SK-N-SH treated with all-trans-retinoic acid at 6 μM for 48 hours (cell line): ENCODE measurements around the gene USP35.

ENCODE experiments used
- ATAC-seq: fragments of 200-7000 bp; cut with Tn5 transposase; 3 replicates; pipeline ENCODE4 v1.9.1; 2020; ENCODE audit warnings: mild to moderate bottlenecking, moderate library complexity
- ARNTL ChIP-seq: fragments of 450-650 bp; formaldehyde crosslinking; IDR thresholded peaks from 2 replicates; pipeline ENCODE4 v1.5.0; 2020; ENCODE audit warnings: low read depth, mild to moderate bottlenecking, moderate library complexity, borderline replicate concordance
- CSDC2 ChIP-seq: fragments of 250-450 bp; sonication (Bioruptor Pico); IDR thresholded peaks from 2 replicates; pipeline ENCODE4 v1.5.0; 2020; ENCODE audit warnings: mild to moderate bottlenecking, moderate library complexity
- ISL1 ChIP-seq: fragments of 250-450 bp; sonication (Bioruptor Pico); IDR thresholded peaks from 2 replicates; pipeline ENCODE4 v2.1.2; 2022; ENCODE audit warnings: mild to moderate bottlenecking, moderate library complexity
- PPARA ChIP-seq: fragments of 250-450 bp; sonication (Bioruptor Pico); IDR thresholded peaks from 2 replicates; pipeline ENCODE4 v1.5.0; 2020; ENCODE audit warnings: mild to moderate bottlenecking, borderline replicate concordance
- RARB ChIP-seq: fragments of 250-450 bp; sonication (Bioruptor Pico); IDR thresholded peaks from 2 replicates; pipeline ENCODE4 v1.8.0; 2021; ENCODE audit warnings: mild to moderate bottlenecking, moderate library complexity
- SNAI2 ChIP-seq: fragments of 250-450 bp; sonication (Bioruptor Pico); IDR thresholded peaks from 2 replicates; pipeline ENCODE4 v1.5.0; 2020; ENCODE audit warnings: mild to moderate bottlenecking, moderate library complexity
- TCF4 ChIP-seq: fragments of 250-450 bp; sonication (Bioruptor Pico); IDR thresholded peaks from 2 replicates; pipeline ENCODE4 v1.8.0; 2021; ENCODE audit warnings: mild to moderate bottlenecking, moderate library complexity, borderline replicate concordance
- ZC3H10 ChIP-seq: fragments of 250-450 bp; sonication (Bioruptor Pico); IDR thresholded peaks from 2 replicates; pipeline ENCODE4 v1.5.1; 2021; ENCODE audit warnings: mild to moderate bottlenecking, moderate library complexity
- ZFP3 ChIP-seq: fragments of 250-450 bp; sonication (Bioruptor Pico); IDR thresholded peaks from 2 replicates; pipeline ENCODE4 v1.5.0; 2020; ENCODE audit warnings: mild to moderate bottlenecking, moderate library complexity
- ZNF565 ChIP-seq: fragments of 450-650 bp; formaldehyde crosslinking; conservative IDR thresholded peaks from 2 replicates; pipeline ENCODE4 v1.5.0; 2020; ENCODE audit warnings: low read depth, mild to moderate bottlenecking, moderate library complexity
- ZNF70 ChIP-seq: fragments of 450-650 bp; formaldehyde crosslinking; IDR thresholded peaks from 2 replicates; pipeline ENCODE4 v1.5.0; 2020; ENCODE audit warnings: mild to moderate bottlenecking, moderate library complexity
- TF ChIP-seq, protein P1 (sequence below): fragments of 250-450 bp; sonication (Bioruptor Pico); IDR thresholded peaks from 2 replicates; pipeline ENCODE4 v1.5.1; 2020; ENCODE audit warnings: low read depth, mild to moderate bottlenecking, moderate library complexity
- TF ChIP-seq, protein P2 (sequence below): fragments of 250-450 bp; sonication (Bioruptor Pico); IDR thresholded peaks from 2 replicates; pipeline ENCODE4 v1.8.0; 2021; ENCODE audit warnings: low read depth, mild to moderate bottlenecking, moderate library complexity, borderline replicate concordance
- TF ChIP-seq, protein P3 (sequence below): fragments of 250-450 bp; sonication (Bioruptor Pico); IDR thresholded peaks from 2 replicates; pipeline ENCODE4 v1.8.0; 2020; ENCODE audit warnings: mild to moderate bottlenecking, moderate library complexity, borderline replicate concordance
- TF ChIP-seq, protein P4 (sequence below): fragments of 250-450 bp; sonication (Bioruptor Pico); IDR thresholded peaks from 2 replicates; pipeline ENCODE4 v1.5.0; 2020; ENCODE audit warnings: mild to moderate bottlenecking, moderate library complexity
- TF ChIP-seq, protein P5 (sequence below): fragments of 250-450 bp; sonication (Bioruptor Pico); IDR thresholded peaks from 2 replicates; pipeline ENCODE4 v1.5.1; 2021; ENCODE audit warnings: mild to moderate bottlenecking, moderate library complexity

The USP35 gene

DNA sequence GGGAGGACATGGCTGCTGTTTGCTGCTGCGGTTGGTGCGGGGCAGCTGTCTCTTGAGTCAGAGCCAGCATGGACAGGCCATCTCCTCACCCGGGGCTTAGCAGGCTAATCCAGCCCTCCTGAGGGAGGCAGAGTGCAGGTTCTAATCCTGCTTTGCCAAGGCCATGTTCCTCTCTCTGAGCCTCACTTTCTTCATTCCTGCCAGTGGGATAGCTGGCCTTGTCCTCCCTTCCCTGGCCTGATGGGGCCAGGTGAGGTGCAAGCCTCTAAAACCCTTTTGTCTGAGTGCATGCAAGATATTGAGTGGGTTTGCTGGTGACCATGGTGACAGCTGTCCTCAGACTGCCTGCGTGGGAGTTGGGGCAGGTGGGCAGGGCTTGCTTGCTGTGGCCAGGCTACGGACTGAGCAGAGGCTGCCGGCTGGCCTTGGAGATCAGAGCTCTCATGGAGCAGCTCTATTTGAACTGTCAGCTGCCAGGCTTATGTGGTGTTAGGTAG is 3.6 kb downstream of the USP35 start:
- ATAC-seq, result no peak
- TF ChIP-seq ARNTL (CRISPR knock-in tag) (no peak), ZNF565 (CRISPR knock-in tag) (no peak), TCF4 (CRISPR knock-in tag) (no peak), RARB (CRISPR knock-in tag) (no peak), ISL1 (CRISPR knock-in tag) (no peak)
- TF ChIP-seq, protein P1, sequence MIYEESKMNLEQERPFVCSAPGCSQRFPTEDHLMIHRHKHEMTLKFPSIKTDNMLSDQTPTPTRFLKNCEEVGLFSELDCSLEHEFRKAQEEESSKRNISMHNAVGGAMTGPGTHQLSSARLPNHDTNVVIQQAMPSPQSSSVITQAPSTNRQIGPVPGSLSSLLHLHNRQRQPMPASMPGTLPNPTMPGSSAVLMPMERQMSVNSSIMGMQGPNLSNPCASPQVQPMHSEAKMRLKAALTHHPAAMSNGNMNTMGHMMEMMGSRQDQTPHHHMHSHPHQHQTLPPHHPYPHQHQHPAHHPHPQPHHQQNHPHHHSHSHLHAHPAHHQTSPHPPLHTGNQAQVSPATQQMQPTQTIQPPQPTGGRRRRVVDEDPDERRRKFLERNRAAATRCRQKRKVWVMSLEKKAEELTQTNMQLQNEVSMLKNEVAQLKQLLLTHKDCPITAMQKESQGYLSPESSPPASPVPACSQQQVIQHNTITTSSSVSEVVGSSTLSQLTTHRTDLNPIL (CRISPR knock-in tag), result no peak
- TF ChIP-seq, protein P2, sequence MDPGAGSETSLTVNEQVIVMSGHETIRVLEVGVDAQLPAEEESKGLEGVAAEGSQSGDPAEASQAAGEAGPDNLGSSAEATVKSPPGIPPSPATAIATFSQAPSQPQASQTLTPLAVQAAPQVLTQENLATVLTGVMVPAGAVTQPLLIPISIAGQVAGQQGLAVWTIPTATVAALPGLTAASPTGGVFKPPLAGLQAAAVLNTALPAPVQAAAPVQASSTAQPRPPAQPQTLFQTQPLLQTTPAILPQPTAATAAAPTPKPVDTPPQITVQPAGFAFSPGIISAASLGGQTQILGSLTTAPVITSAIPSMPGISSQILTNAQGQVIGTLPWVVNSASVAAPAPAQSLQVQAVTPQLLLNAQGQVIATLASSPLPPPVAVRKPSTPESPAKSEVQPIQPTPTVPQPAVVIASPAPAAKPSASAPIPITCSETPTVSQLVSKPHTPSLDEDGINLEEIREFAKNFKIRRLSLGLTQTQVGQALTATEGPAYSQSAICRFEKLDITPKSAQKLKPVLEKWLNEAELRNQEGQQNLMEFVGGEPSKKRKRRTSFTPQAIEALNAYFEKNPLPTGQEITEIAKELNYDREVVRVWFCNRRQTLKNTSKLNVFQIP (CRISPR knock-in tag), result no peak
- TF ChIP-seq, protein P3, sequence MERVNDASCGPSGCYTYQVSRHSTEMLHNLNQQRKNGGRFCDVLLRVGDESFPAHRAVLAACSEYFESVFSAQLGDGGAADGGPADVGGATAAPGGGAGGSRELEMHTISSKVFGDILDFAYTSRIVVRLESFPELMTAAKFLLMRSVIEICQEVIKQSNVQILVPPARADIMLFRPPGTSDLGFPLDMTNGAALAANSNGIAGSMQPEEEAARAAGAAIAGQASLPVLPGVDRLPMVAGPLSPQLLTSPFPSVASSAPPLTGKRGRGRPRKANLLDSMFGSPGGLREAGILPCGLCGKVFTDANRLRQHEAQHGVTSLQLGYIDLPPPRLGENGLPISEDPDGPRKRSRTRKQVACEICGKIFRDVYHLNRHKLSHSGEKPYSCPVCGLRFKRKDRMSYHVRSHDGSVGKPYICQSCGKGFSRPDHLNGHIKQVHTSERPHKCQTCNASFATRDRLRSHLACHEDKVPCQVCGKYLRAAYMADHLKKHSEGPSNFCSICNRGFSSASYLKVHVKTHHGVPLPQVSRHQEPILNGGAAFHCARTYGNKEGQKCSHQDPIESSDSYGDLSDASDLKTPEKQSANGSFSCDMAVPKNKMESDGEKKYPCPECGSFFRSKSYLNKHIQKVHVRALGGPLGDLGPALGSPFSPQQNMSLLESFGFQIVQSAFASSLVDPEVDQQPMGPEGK, result no peak
- TF ChIP-seq, protein P4, sequence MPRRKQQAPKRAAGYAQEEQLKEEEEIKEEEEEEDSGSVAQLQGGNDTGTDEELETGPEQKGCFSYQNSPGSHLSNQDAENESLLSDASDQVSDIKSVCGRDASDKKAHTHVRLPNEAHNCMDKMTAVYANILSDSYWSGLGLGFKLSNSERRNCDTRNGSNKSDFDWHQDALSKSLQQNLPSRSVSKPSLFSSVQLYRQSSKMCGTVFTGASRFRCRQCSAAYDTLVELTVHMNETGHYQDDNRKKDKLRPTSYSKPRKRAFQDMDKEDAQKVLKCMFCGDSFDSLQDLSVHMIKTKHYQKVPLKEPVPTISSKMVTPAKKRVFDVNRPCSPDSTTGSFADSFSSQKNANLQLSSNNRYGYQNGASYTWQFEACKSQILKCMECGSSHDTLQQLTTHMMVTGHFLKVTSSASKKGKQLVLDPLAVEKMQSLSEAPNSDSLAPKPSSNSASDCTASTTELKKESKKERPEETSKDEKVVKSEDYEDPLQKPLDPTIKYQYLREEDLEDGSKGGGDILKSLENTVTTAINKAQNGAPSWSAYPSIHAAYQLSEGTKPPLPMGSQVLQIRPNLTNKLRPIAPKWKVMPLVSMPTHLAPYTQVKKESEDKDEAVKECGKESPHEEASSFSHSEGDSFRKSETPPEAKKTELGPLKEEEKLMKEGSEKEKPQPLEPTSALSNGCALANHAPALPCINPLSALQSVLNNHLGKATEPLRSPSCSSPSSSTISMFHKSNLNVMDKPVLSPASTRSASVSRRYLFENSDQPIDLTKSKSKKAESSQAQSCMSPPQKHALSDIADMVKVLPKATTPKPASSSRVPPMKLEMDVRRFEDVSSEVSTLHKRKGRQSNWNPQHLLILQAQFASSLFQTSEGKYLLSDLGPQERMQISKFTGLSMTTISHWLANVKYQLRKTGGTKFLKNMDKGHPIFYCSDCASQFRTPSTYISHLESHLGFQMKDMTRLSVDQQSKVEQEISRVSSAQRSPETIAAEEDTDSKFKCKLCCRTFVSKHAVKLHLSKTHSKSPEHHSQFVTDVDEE (CRISPR knock-in tag), result no peak

DNA sequence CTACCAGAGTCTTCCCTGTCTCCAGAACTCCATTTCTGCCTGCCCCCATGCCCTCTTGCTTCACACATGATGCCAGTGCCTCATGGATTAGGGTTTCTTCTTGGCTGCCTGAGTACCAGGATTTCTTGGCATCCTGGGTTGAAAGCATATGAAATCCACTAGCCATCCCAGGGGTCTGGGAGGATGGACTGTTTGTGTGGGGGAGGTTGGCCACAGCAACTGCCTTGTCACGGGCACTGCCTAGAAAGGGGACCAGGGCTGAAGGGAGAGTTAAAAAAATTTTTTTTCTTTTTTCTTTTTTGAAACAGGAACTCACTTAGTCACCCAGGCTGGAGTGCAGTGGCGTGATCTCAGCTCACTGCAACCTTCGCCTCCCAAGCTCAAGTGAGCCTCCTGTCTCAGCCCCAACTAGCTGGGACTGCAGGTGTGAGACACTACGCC is 4.2 kb downstream of the USP35 start:
- ATAC-seq, result no peak

More for the DNA sequence above, 4.2 kb downstream of the USP35 start:
- TF ChIP-seq, protein P5, sequence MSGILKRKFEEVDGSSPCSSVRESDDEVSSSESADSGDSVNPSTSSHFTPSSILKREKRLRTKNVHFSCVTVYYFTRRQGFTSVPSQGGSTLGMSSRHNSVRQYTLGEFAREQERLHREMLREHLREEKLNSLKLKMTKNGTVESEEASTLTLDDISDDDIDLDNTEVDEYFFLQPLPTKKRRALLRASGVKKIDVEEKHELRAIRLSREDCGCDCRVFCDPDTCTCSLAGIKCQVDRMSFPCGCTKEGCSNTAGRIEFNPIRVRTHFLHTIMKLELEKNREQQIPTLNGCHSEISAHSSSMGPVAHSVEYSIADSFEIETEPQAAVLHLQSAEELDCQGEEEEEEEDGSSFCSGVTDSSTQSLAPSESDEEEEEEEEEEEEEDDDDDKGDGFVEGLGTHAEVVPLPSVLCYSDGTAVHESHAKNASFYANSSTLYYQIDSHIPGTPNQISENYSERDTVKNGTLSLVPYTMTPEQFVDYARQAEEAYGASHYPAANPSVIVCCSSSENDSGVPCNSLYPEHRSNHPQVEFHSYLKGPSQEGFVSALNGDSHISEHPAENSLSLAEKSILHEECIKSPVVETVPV (CRISPR knock-in tag), result no peak
- no peak for TF ChIP-seq ZNF565 (CRISPR knock-in tag)
- TF ChIP-seq SNAI2 (CRISPR knock-in tag), result no peak
- TF ChIP-seq ZFP3, result no peak
- no peak for TF ChIP-seq RARB (CRISPR knock-in tag)
- TF ChIP-seq ZC3H10 (CRISPR knock-in tag), result no peak
- TF ChIP-seq, protein P3, result no peak
- no peak for TF ChIP-seq ZNF70 (CRISPR knock-in tag)
- TF ChIP-seq PPARA (CRISPR knock-in tag), result no peak
- TF ChIP-seq, protein P4 (CRISPR knock-in tag), result no peak
- no peak for TF ChIP-seq CSDC2 (CRISPR knock-in tag)
- no peak for TF ChIP-seq TCF4 (CRISPR knock-in tag)
- no peak for TF ChIP-seq ARNTL (CRISPR knock-in tag)
- TF ChIP-seq, protein P1 (CRISPR knock-in tag), result no peak
- TF ChIP-seq, all 23 proteins: peak for 0
